Medulla oblongata (tissue), 1 donor: ENCODE data around the gene POLD2.
A peak's percentile ranks its signal among the peaks of the same experiment; 100 is the strongest.

Experiments used
- DNase-seq: peaks from one replicate; pipeline ENCODE4 v3.0.0-alpha.2; 2015; ENCODE audit errors: extremely low spot score

Gene POLD2

GRCh38 chr7:44082541-44083207 lies 40.7 kb downstream of the POLD2 start:
- peak; percentile 99 for DNase-seq

GRCh38 chr7:44081266-44081748 lies 42.0 kb downstream of the POLD2 start:
- no peak for DNase-seq

- DNase-seq: no peak
Measured at GRCh38 chr7:44080686-44081265, 42.6 kb downstream of the POLD2 start.

- no peak for DNase-seq
Measured at GRCh38 chr7:44080118-44080517, 43.2 kb downstream of the POLD2 start.

GRCh38 chr7:44079331-44080021 lies 43.9 kb downstream of the POLD2 start:
- DNase-seq: no peak

- DNase-seq: no peak
Measured at GRCh38 chr7:44078521-44078920, 44.8 kb downstream of the POLD2 start.

- no peak for DNase-seq
Measured at GRCh38 chr7:44077681-44078091, 45.7 kb downstream of the POLD2 start.

- no peak for DNase-seq
Measured at GRCh38 chr7:44077061-44077460, 46.3 kb downstream of the POLD2 start.

GRCh38 chr7:44076101-44076895 lies 47.0 kb downstream of the POLD2 start:
- DNase-seq: no peak

- DNase-seq: no peak
Measured at GRCh38 chr7:44075296-44076075, 47.9 kb downstream of the POLD2 start.

GRCh38 chr7:44074349-44074695 lies 49.0 kb downstream of the POLD2 start:
- no peak for DNase-seq

- peak; percentile 89 for DNase-seq
Measured at GRCh38 chr7:44073664-44074348, 49.5 kb downstream of the POLD2 start.

- peak; percentile 64 for DNase-seq
Measured at GRCh38 chr7:44072364-44073231, 50.8 kb downstream of the POLD2 start.

GRCh38 chr7:44071726-44072363 lies 51.5 kb downstream of the POLD2 start:
- DNase-seq: no peak

GRCh38 chr7:44068054-44068453 lies 55.3 kb downstream of the POLD2 start:
- DNase-seq: no peak

GRCh38 chr7:44067064-44067951 lies 56.0 kb downstream of the POLD2 start:
- no peak for DNase-seq

- DNase-seq: no peak
Measured at GRCh38 chr7:44066494-44067063, 56.8 kb downstream of the POLD2 start.

GRCh38 chr7:44066111-44066460 lies 57.3 kb downstream of the POLD2 start:
- DNase-seq: no peak
